ENCODE measurements around the gene GRB10. TPM values are rescaled to one million over a fixed set of nuclear protein-coding genes. Genes with fewer than 3 reads are reported as not detected.

GRB10 gene
- total and polyA plus RNA-seq, 2 of the 8 experiments (the other 6 are each of a cell fraction or from before 2014, with no cell fraction given) = 35.7 to 97.0 TPM

DNA sequence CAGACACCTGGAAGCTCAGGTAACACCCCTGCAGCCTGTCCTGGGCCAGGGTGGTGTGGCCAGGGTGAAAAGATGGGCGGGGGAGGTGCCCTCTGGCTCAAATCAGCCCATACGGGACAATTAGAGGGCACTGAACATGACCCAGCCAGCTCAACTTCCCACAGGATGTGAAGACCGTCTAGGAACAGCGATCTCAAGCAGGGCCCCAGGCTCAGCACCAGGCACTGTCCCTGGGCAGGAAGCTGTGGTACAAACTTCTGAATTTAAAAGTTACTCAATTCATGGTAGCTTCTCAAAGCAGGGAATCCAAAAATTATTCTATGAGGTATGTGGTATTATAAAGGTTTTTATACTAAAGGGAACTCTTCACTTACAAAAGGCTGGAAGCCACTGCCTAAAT, 5.1 kb upstream of the GRB10 start:
- Histone ChIP-seq H3K9me3 (ENCODE audit: insufficient read depth in 2 of 2, low read depth in 1 of 2, low read length in 1 of 2) (peaks cover 6 to 9% of the 10 kb centered on the region in 2 experiments), H3K23me2 (ENCODE audit: low read depth, low read length) (peaks cover 9% of the 10 kb centered on the region), H3K14ac (ENCODE audit: insufficient read length) (no peak overlapping the region), H2BK120ac (replicated peaks; ENCODE audit: low read depth, low read length) (no peak overlapping the region), H3K23ac (ENCODE audit: insufficient read length) (no peak overlapping the region), H4K5ac (ENCODE audit: insufficient read length, low read depth, low read length) (no peak overlapping the region), H3K4me3 (ENCODE audit: extremely low read depth in 1 of 4, insufficient read depth in 2 of 4, low read depth in 3 of 4, low read length in 4 of 4) (no peak overlapping the region), H3K9ac (replicated peaks in 1 of 4; ENCODE audit: extremely low read depth in 1 of 4, low read depth in 3 of 4, low read length in 3 of 4) (no peak overlapping the region), H3K27me3 (replicated peaks in 1 of 4; ENCODE audit: control insufficient read depth in 3 of 4, extremely low read depth in 1 of 4, insufficient read depth in 3 of 4, low read length in 3 of 4) (no peaks in the 10 kb centered on the region; a peak in 1 of 7 replicates), H4K8ac (ENCODE audit: extremely low read depth, insufficient read depth, low read length) (no peak overlapping the region), H3K79me2 (ENCODE audit: control insufficient read depth in 1 of 2, insufficient read depth in 2 of 2, low read length in 2 of 2) (peaks cover 30 to 97% of the 10 kb centered on the region in 2 experiments), H2AFZ (ENCODE audit: low read length) (no peak overlapping the region), H3K18ac (ENCODE audit: extremely low read depth, low read length) (no peak overlapping the region), H2AK5ac (ENCODE audit: low read depth, low read length) (no peak overlapping the region), H3K36me3 (ENCODE audit: control insufficient read depth in 2 of 4, insufficient read depth in 4 of 4, low read length in 3 of 4) (0 out of 8 replicates have a peak, but pooled peaks cover 0 to 3% (median 0%) of the 10 kb centered on the region in 4 experiments), H3K4me1 (replicated peaks in 1 of 4; ENCODE audit: control insufficient read depth in 3 of 4, insufficient read depth in 4 of 4, low read length in 3 of 4) (peaks cover 6 to 19% (median 12%) of the 10 kb centered on the region in 4 experiments), H3K79me1 (ENCODE audit: low read depth, low read length) (peaks cover 35% of the 10 kb centered on the region), H4K20me1 (replicated peaks in 1 of 2; ENCODE audit: control insufficient read depth in 1 of 2, insufficient read depth in 2 of 2, low read length in 2 of 2) (peaks cover 5 to 27% of the 10 kb centered on the region in 2 experiments), H3K4ac (replicated peaks; ENCODE audit: insufficient read length, low read depth, low read length) (no peak overlapping the region), H3K27ac (ENCODE audit: low read depth, low read length) (no peak overlapping the region), H2BK12ac (ENCODE audit: low read depth, low read length) (no peak overlapping the region), H2BK5ac (ENCODE audit: low read depth, low read length) (no peak overlapping the region), H3K56ac (replicated peaks; ENCODE audit: insufficient read length, low read depth, low read length) (no peak overlapping the region), H2BK15ac (ENCODE audit: low read length) (no peak overlapping the region), H2BK20ac (ENCODE audit: low read length) (no peak overlapping the region), H3K4me2 (ENCODE audit: insufficient read depth in 1 of 2, low read depth in 2 of 2, low read length in 2 of 2) (no peak overlapping the region), H4K91ac (replicated peaks; ENCODE audit: insufficient read length, low read length) (no peak overlapping the region)
- 99% methylated on average over 4 of the region's 4 CpGs; no CpG with 5 or more reads in 1 of the 2 experiments for WGBS, 2 experiments (ENCODE audit: extremely low coverage in 1 of 2, insufficient coverage in 1 of 2, insufficient read length in 1 of 2, insufficient replicate concordance in 2 of 2, low coverage in 1 of 2, low lambda C conversion rate in 2 of 2, missing lambda C conversion rate in 1 of 2)
- POLR2A ChIA-PET (ENCODE audit: partially characterized antibody) = interaction anchor here (0.7 to 1.7 kb wide), 5 partner anchors 8 to 192 kb away, joined by 3 to 7 read pairs (median 3); no protein-coding TSS in a partner anchor
- FAIRE-seq = no peak
- DNase-seq (ENCODE audit: low read depth in 1 of 2, low spot score in 2 of 2) = no peak
- TF ChIP-seq RNF2 (IDR thresholded peaks at IDR 0.05; ENCODE audit: borderline replicate concordance, low read depth, low read length, missing control alignments, poor library complexity, severe bottlenecking) (no peak), ZNF274 (IDR thresholded peaks at IDR 0.05; ENCODE audit: borderline replicate concordance, extremely low read depth, low read length) (no peak), POLR2A (IDR thresholded peaks at IDR 0.05; ENCODE audit: control extremely low read depth in 1 of 2, low read depth in 2 of 2, low read length in 2 of 2) (no peak), RBBP5 (IDR thresholded peaks at IDR 0.05; ENCODE audit: borderline replicate concordance, low read depth, low read length) (no peak), JUND (IDR thresholded peaks at IDR 0.05; ENCODE audit: low read length) (no peak), CREB1 (IDR thresholded peaks at IDR 0.05) (no peak), TCF12 (IDR thresholded peaks at IDR 0.05; ENCODE audit: low read depth, low read length) (no peak)
- TF ChIP-seq, protein P1, sequence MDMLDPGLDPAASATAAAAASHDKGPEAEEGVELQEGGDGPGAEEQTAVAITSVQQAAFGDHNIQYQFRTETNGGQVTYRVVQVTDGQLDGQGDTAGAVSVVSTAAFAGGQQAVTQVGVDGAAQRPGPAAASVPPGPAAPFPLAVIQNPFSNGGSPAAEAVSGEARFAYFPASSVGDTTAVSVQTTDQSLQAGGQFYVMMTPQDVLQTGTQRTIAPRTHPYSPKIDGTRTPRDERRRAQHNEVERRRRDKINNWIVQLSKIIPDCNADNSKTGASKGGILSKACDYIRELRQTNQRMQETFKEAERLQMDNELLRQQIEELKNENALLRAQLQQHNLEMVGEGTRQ (IDR thresholded peaks at IDR 0.05; ENCODE audit: low read length) = no peak
- CTCF ChIA-PET (ENCODE audit: partially characterized antibody) = interaction anchor here (1.3 to 1.8 kb wide), 3 partner anchors 13 to 213 kb away, joined by 3 to 5 read pairs (median 4); no protein-coding TSS in a partner anchor

Data from H1 (cell line).